ENCODE results near the gene IQCN.

The IQCN gene

GRCh38 chr19:18320865-18321733 is 46.8 kb upstream of the IQCN start:
- no peak overlapping the region for H3K4me3 ChIP-seq (ENCODE audit: low read depth, low read length)
- CTCF ChIA-PET: interaction anchor here (0.9 to 8.0 kb wide), 17 partner anchors 8 to 207 kb away, joined by 3 to 161 read pairs (median 7); partner anchors contain the start of gene JUND
- POLR2A ChIA-PET: interaction anchor here (2.2 to 3.8 kb wide), 3 partner anchors 16 to 42 kb away, joined by 11 to 146 read pairs (median 13); partner anchors contain the start of gene JUND
- no peak for DNase-seq (ENCODE audit: low read depth, low spot score)
- TF ChIP-seq CTCF (IDR thresholded peaks at IDR 0.05; ENCODE audit: insufficient read depth, low read length, missing control alignments): no peak

- no peak for DNase-seq (ENCODE audit: low read depth, low spot score)
- CTCF ChIA-PET: interaction anchor here (0.8 to 8.0 kb wide), 6 partner anchors 10 to 91 kb away, joined by 3 to 161 read pairs (median 3); partner anchors contain the start of gene JUND
- POLR2A ChIA-PET: interaction anchor here (3.8 to 4.1 kb wide), 2 partner anchors 39 to 40 kb away, joined by 25 to 146 read pairs; partner anchors contain the start of gene JUND
- TF ChIP-seq CTCF (IDR thresholded peaks at IDR 0.05; ENCODE audit: insufficient read depth, low read length, missing control alignments): no peak
- H3K4me3 ChIP-seq (ENCODE audit: low read depth, low read length): no peak overlapping the region
Measured at GRCh38 chr19:18319591-18320135, 45.4 kb upstream of the IQCN start.

GRCh38 chr19:18317961-18318800 is 43.9 kb upstream of the IQCN start:
- POLR2A ChIA-PET: interaction anchor here (1.0 to 4.1 kb wide), 2 partner anchors 29 to 37 kb away, joined by 5 to 25 read pairs; partner anchors contain the start of gene JUND
- DNase-seq (ENCODE audit: low read depth, low spot score): no peak
- H3K4me3 ChIP-seq (ENCODE audit: low read depth, low read length): no peak overlapping the region
- CTCF ChIA-PET: interaction anchor here (1.2 to 8.0 kb wide), 6 partner anchors 10 to 92 kb away, joined by 3 to 161 read pairs (median 3); partner anchors contain the start of gene JUND
- no peak for TF ChIP-seq CTCF (IDR thresholded peaks at IDR 0.05; ENCODE audit: insufficient read depth, low read length, missing control alignments)

DNA sequence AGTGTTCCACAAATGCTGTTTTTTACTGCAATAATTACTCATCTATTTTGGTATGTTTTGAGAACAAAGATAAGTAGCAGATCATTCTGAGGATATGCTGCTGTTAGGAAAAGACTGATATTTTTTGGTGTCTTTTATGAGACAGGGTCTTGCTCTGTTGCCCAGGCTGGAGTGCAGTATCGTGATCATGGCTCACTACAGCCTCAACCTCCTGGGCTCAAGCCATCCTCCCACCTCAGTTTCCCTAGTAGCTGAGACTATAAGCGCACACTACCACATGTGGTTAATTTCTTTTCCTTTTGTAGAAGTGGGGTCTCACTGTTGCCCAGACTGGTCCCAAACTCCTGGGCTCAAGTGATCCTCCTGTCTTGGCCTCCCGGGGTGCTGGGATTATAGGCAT is 39.1 kb upstream of the IQCN start:
- no peak for TF ChIP-seq CTCF (IDR thresholded peaks at IDR 0.05; ENCODE audit: insufficient read depth, low read length, missing control alignments)
- ChIA-PET POLR2A (interaction anchor here (1.2 to 2.1 kb wide), 2 partner anchors 9 to 34 kb away, joined by 3 to 4 read pairs; no protein-coding TSS in a partner anchor), CTCF (interaction anchor here (0.9 to 2.2 kb wide), 5 partner anchors 8 to 35 kb away, joined by 3 to 9 read pairs (median 7); no protein-coding TSS in a partner anchor)
- no peak overlapping the region for H3K4me3 ChIP-seq (ENCODE audit: low read depth, low read length)
- DNase-seq (ENCODE audit: low read depth, low spot score): no peak

GRCh38 chr19:18312092-18312534 is 37.9 kb upstream of the IQCN start:
- TF ChIP-seq CTCF (IDR thresholded peaks at IDR 0.05; ENCODE audit: insufficient read depth, low read length, missing control alignments): no peak
- ChIA-PET POLR2A (no interaction called here), CTCF (interaction anchor here (2.2 to 2.7 kb wide), 2 partner anchors 16 to 32 kb away, joined by 9 to 10 read pairs; no protein-coding TSS in a partner anchor)
- DNase-seq (ENCODE audit: low read depth, low spot score): no peak
- H3K4me3 ChIP-seq (ENCODE audit: low read depth, low read length): no peak overlapping the region

Measured in AG04449 (cell line).